Measurements from ENCODE around the gene LRRC15. TPM values are rescaled to one million over a fixed set of nuclear protein-coding genes. Genes with fewer than 3 reads are reported as not detected.

LRRC15 gene
- total RNA-seq, 2 donors from 2014 or later, result 0.11 TPM; not detected in 1

- H3K9ac ChIP-seq (ENCODE audit: extremely low read depth, low read length, poor library complexity, severe bottlenecking), result no peak overlapping the region
- Mint-ChIP-seq H3K4me3 (no peak overlapping the region), H3K9me3 (no peaks in the 10 kb centered on the region), H3K27ac (no peak overlapping the region), H3K36me3 (ENCODE audit: low read depth) (no peaks in the 10 kb centered on the region), H3K4me1 (peaks cover 32% of the 10 kb centered on the region), H3K27me3 (ENCODE audit: insufficient read depth) (peaks cover 32% of the 10 kb centered on the region)
- TF ChIP-seq CTCF (conservative IDR thresholded peaks at IDR 0.05), result no peak
- no peaks in the 10 kb centered on the region for H3K36me3 ChIP-seq (ENCODE audit: control insufficient read depth, insufficient read depth, low read length)
- no peak overlapping the region for H3K27ac ChIP-seq (ENCODE audit: low read depth, low read length)
- 84 to 92% methylated on average over 9 to 13 of the region's 13 CpGs for WGBS, 2 experiments (ENCODE audit: insufficient coverage in 1 of 2, insufficient read length in 1 of 2)
- H3K4me1 ChIP-seq (ENCODE audit: control insufficient read depth, insufficient read depth, low read length), result peaks cover 24% of the 10 kb centered on the region
- H3K27me3 ChIP-seq (ENCODE audit: control insufficient read depth, insufficient read depth, low read length, poor library complexity, severe bottlenecking), result peaks cover 28% of the 10 kb centered on the region
- no peak overlapping the region for H3K4me3 ChIP-seq (ENCODE audit: low read length)
- no peaks in the 10 kb centered on the region for H3K9me3 ChIP-seq (ENCODE audit: control insufficient read depth, low read length)
- no peak for DNase-seq
Measured at GRCh38 chr3:194337965-194338753, 31.4 kb downstream of the LRRC15 start.

GRCh38 chr3:194336601-194337355 is 32.8 kb downstream of the LRRC15 start:
- peaks cover 32% of the 10 kb centered on the region for H3K27me3 Mint-ChIP-seq (ENCODE audit: insufficient read depth)
- TF ChIP-seq CTCF (conservative IDR thresholded peaks at IDR 0.05), result no peak
- H3K36me3 Mint-ChIP-seq (ENCODE audit: low read depth), result no peaks in the 10 kb centered on the region
- no peak overlapping the region for H3K27ac Mint-ChIP-seq
- Histone ChIP-seq H3K36me3 (ENCODE audit: control insufficient read depth, insufficient read depth, low read length) (no peaks in the 10 kb centered on the region), H3K27ac (ENCODE audit: low read depth, low read length) (no peak overlapping the region), H3K4me3 (ENCODE audit: low read length) (no peak overlapping the region), H3K4me1 (ENCODE audit: control insufficient read depth, insufficient read depth, low read length) (peaks cover 24% of the 10 kb centered on the region), H3K9ac (ENCODE audit: extremely low read depth, low read length, poor library complexity, severe bottlenecking) (no peak overlapping the region), H3K27me3 (ENCODE audit: control insufficient read depth, insufficient read depth, low read length, poor library complexity, severe bottlenecking) (peaks cover 27% of the 10 kb centered on the region), H3K9me3 (ENCODE audit: control insufficient read depth, low read length) (no peaks in the 10 kb centered on the region)
- no peaks in the 10 kb centered on the region for H3K9me3 Mint-ChIP-seq
- 84 to 88% methylated on average over 14 to 17 of the region's 17 CpGs for WGBS, 2 experiments (ENCODE audit: insufficient coverage in 1 of 2, insufficient read length in 1 of 2)
- H3K4me3 Mint-ChIP-seq, result no peak overlapping the region
- DNase-seq, result peak; percentile 61
- peaks cover 36% of the 10 kb centered on the region for H3K4me1 Mint-ChIP-seq

- peaks cover 33% of the 10 kb centered on the region for H3K27me3 Mint-ChIP-seq (ENCODE audit: insufficient read depth)
- Histone ChIP-seq H3K27ac (ENCODE audit: low read depth, low read length) (no peak overlapping the region), H3K4me1 (ENCODE audit: control insufficient read depth, insufficient read depth, low read length) (peaks cover 17% of the 10 kb centered on the region), H3K27me3 (ENCODE audit: control insufficient read depth, insufficient read depth, low read length, poor library complexity, severe bottlenecking) (peaks cover 21% of the 10 kb centered on the region), H3K36me3 (ENCODE audit: control insufficient read depth, insufficient read depth, low read length) (no peaks in the 10 kb centered on the region), H3K9ac (ENCODE audit: extremely low read depth, low read length, poor library complexity, severe bottlenecking) (no peak overlapping the region), H3K4me3 (ENCODE audit: low read length) (no peak overlapping the region), H3K9me3 (ENCODE audit: control insufficient read depth, low read length) (no peaks in the 10 kb centered on the region)
- no peaks in the 10 kb centered on the region for H3K9me3 Mint-ChIP-seq
- no peak for DNase-seq
- H3K4me1 Mint-ChIP-seq, result peaks cover 19% of the 10 kb centered on the region
- 29 to 38% methylated on average over 3 to 14 of the region's 15 CpGs for WGBS, 2 experiments (ENCODE audit: insufficient coverage in 1 of 2, insufficient read length in 1 of 2)
- no peaks in the 10 kb centered on the region for H3K36me3 Mint-ChIP-seq (ENCODE audit: low read depth)
- peak overlapping the region; percentile 48 for H3K4me3 Mint-ChIP-seq
- H3K27ac Mint-ChIP-seq, result no peak overlapping the region
- no peak for TF ChIP-seq CTCF (conservative IDR thresholded peaks at IDR 0.05)
Measured at GRCh38 chr3:194333981-194334320, 35.6 kb downstream of the LRRC15 start.

Data from endodermal cell (in vitro differentiated cells).